ENCODE measurements around the gene CD58. TPM values are rescaled to one million over a fixed set of nuclear protein-coding genes. Genes with fewer than 3 reads are reported as not detected.
A peak's percentile ranks its signal among the peaks of the same experiment; 100 is the strongest.

Gene CD58
- total and polyA plus RNA-seq, 9 of the 15 experiments (the other 6 are each of a cell fraction or from before 2014, with no cell fraction given): 18.1 to 113 (median 37.4) TPM

DNA sequence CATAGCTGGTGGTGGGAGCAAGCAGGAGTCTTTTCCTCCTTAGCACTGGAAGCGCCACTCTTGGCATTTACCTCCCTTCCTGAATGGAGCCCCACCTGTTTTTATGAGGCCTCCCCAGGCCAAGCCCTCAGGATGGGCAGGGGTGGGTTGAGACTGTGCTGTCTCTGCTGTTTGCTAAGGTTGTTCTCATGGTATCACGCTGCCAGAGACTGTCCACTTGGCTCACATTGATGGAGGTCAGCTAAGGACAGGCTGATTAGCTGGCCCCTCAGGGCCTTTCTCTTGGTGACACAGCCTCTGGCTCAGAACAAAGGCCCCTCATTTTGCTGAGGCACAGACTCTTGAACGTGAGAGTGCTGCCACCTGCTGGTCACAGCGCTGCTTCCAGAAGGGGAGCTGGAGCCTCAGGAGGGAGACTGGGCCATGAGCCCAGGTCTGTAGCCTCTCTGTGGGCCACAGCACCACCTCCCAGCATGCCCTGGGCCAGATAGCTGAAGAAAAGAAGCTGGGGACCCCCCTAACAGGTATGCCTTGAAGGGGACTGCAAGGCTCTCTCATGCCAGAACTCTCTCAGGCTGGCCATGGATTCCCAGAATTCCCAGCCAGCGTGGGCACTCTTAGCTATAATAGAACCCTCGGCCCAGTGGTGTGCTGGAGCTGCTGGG lies 85.6 kb downstream of the CD58 start (continued):
- TF ChIP-seq, protein P1, sequence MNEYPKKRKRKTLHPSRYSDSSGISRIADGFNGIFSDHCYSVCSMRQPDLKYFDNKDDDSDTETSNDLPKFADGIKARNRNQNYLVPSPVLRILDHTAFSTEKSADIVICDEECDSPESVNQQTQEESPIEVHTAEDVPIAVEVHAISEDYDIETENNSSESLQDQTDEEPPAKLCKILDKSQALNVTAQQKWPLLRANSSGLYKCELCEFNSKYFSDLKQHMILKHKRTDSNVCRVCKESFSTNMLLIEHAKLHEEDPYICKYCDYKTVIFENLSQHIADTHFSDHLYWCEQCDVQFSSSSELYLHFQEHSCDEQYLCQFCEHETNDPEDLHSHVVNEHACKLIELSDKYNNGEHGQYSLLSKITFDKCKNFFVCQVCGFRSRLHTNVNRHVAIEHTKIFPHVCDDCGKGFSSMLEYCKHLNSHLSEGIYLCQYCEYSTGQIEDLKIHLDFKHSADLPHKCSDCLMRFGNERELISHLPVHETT (CRISPR knock-in tag; conservative IDR thresholded peaks at IDR 0.05 in 1 of 2, IDR thresholded peaks at IDR 0.05 in 1 of 2): no peak
- no peak for TF ChIP-seq TCFL5 (CRISPR knock-in tag; conservative IDR thresholded peaks at IDR 0.05)
- TF ChIP-seq NFE2 (IDR thresholded peaks at IDR 0.05; ENCODE audit: low read depth): no peak
- peak; percentile 94 for TF ChIP-seq CC2D1A (IDR thresholded peaks at IDR 0.05)
- no peak for TF ChIP-seq PHF20 (IDR thresholded peaks at IDR 0.05; ENCODE audit: partially characterized antibody)
- TF ChIP-seq, protein P2, sequence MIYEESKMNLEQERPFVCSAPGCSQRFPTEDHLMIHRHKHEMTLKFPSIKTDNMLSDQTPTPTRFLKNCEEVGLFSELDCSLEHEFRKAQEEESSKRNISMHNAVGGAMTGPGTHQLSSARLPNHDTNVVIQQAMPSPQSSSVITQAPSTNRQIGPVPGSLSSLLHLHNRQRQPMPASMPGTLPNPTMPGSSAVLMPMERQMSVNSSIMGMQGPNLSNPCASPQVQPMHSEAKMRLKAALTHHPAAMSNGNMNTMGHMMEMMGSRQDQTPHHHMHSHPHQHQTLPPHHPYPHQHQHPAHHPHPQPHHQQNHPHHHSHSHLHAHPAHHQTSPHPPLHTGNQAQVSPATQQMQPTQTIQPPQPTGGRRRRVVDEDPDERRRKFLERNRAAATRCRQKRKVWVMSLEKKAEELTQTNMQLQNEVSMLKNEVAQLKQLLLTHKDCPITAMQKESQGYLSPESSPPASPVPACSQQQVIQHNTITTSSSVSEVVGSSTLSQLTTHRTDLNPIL (CRISPR knock-in tag; IDR thresholded peaks at IDR 0.05): no peak
- no peak for TF ChIP-seq PTBP1 (IDR thresholded peaks at IDR 0.05; ENCODE audit: low read depth, low read length)
